Measurements from ENCODE around the gene CHCHD6.

DNA sequence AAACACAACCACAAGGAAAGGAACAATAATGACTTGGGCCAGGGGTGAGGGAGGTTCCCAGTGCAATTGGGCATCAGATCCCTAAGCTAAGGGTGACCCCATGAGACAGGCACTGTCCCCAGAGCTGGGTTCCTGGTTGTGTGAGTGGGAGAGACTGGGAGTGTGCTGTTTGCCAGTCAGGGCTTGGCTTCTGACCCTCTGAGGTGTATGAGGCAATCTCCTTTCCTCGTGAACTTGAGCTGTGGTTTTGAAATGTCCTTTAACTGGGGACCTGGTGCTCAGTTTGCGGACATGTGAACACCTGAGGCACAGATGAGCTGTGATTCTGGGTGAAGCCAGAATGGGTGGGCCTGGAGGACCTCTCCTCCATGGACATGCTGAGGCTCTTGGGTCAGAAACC, 220.4 kb downstream of the CHCHD6 start:
- TF ChIP-seq FOXA1 (IDR thresholded peaks at IDR 0.05) (no peak), CTBP1 (IDR thresholded peaks at IDR 0.05; ENCODE audit: borderline replicate concordance) (no peak), BHLHE40 (IDR thresholded peaks at IDR 0.05; ENCODE audit: borderline replicate concordance) (no peak), ZNF384 (IDR thresholded peaks at IDR 0.05) (no peak), SP1 (IDR thresholded peaks at IDR 0.05) (no peak), FOXM1 (IDR thresholded peaks at IDR 0.05; ENCODE audit: borderline replicate concordance) (no peak), HDGF (IDR thresholded peaks at IDR 0.05; ENCODE audit: borderline replicate concordance) (no peak), TARDBP (IDR thresholded peaks at IDR 0.05) (no peak), ARNT (IDR thresholded peaks at IDR 0.05) (no peak), SUZ12 (IDR thresholded peaks at IDR 0.05) (no peak), ELF4 (IDR thresholded peaks at IDR 0.05) (no peak), NFRKB (IDR thresholded peaks at IDR 0.05) (no peak), FOXK2 (IDR thresholded peaks at IDR 0.05) (no peak)
- TF ChIP-seq, protein P1, sequence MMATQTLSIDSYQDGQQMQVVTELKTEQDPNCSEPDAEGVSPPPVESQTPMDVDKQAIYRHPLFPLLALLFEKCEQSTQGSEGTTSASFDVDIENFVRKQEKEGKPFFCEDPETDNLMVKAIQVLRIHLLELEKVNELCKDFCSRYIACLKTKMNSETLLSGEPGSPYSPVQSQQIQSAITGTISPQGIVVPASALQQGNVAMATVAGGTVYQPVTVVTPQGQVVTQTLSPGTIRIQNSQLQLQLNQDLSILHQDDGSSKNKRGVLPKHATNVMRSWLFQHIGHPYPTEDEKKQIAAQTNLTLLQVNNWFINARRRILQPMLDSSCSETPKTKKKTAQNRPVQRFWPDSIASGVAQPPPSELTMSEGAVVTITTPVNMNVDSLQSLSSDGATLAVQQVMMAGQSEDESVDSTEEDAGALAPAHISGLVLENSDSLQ (IDR thresholded peaks at IDR 0.05), result no peak

Measured in HEK293T (cell line).